SU-DHL-6 (cell line): ENCODE data around the gene ASB13.

Experiments used
- CTCF ChIP-seq: fragments of 200-600 bp; sonication (generic); IDR thresholded peaks from one replicate; pipeline ENCODE4 v1.5.1; 2017; ENCODE audit warnings: antibody characterized with exemption, mild to moderate bottlenecking, low read length, moderate library complexity; ENCODE audit not compliant: insufficient read depth, poor library complexity, severe bottlenecking
- EZH2phosphoT487 ChIP-seq: fragments of 200-600 bp; sonication (generic), shearing (Covaris generic); conservative IDR thresholded peaks from 2 replicates; pipeline ENCODE4 v1.6.1; 2018; ENCODE audit warnings: mild to moderate bottlenecking, antibody characterized with exemption, low read length, moderate library complexity, mixed read lengths

GRCh38 chr10:5604236-5604925, 62.0 kb downstream of the ASB13 start:
- no peak for TF ChIP-seq CTCF
- TF ChIP-seq EZH2phosphoT487, result no peak
